HG02970 (cell line): ENCODE measurements around the gene CAPN8.

Source experiments
- ATAC-seq: cut with Tn5 transposase; IDR thresholded peaks from one replicate; pipeline ENCODE4 v1.9.1; 2021; ENCODE audit warnings: mild to moderate bottlenecking, moderate library complexity, moderate number of reproducible peaks; ENCODE audit not compliant: unreplicated experiment, low FRiP score

CAPN8 gene

GRCh38 chr1:223702735-223703667 is 37.5 kb upstream of the CAPN8 start:
- no peak for ATAC-seq

- no peak for ATAC-seq
These were observed 35.6 kb upstream of the CAPN8 start for GRCh38 chr1:223700942-223701637.

GRCh38 chr1:223700388-223700918 is 35.0 kb upstream of the CAPN8 start:
- ATAC-seq: no peak

- no peak for ATAC-seq
These were observed 30.4 kb upstream of the CAPN8 start for GRCh38 chr1:223695941-223696340.

- ATAC-seq: no peak
These were observed 29.6 kb upstream of the CAPN8 start for GRCh38 chr1:223695014-223695548.

GRCh38 chr1:223691121-223691520 is 25.6 kb upstream of the CAPN8 start:
- ATAC-seq: no peak

GRCh38 chr1:223684488-223684792 is 18.9 kb upstream of the CAPN8 start:
- ATAC-seq: no peak

- no peak for ATAC-seq
These were observed 18.3 kb upstream of the CAPN8 start for GRCh38 chr1:223683586-223684487.

GRCh38 chr1:223682502-223682901 is 17.0 kb upstream of the CAPN8 start:
- no peak for ATAC-seq

GRCh38 chr1:223680188-223680587 is 14.7 kb upstream of the CAPN8 start:
- no peak for ATAC-seq

- no peak for ATAC-seq
These were observed 13.3 kb upstream of the CAPN8 start for GRCh38 chr1:223678841-223679240.

GRCh38 chr1:223674119-223674890 is 8.8 kb upstream of the CAPN8 start:
- no peak for ATAC-seq

- no peak for ATAC-seq
These were observed 5.1 kb upstream of the CAPN8 start for GRCh38 chr1:223670458-223671159.

- no peak for ATAC-seq
These were observed 3.7 kb upstream of the CAPN8 start for GRCh38 chr1:223669003-223669795.

- no peak for ATAC-seq
These were observed 2.1 kb upstream of the CAPN8 start for GRCh38 chr1:223667484-223668182.

GRCh38 chr1:223664106-223664505 is 1.4 kb downstream of the CAPN8 start:
- ATAC-seq: no peak

- no peak for ATAC-seq
These were observed 2.6 kb downstream of the CAPN8 start for GRCh38 chr1:223662943-223663342.

- no peak for ATAC-seq
These were observed 5.8 kb downstream of the CAPN8 start for GRCh38 chr1:223659711-223660110.
